Urothelium cell line (cell line): ENCODE results near the gene KRT12.
"Not testable (repeated sequence)": the region's sequence is repeated elsewhere in the genome, so short reads cannot be mapped to it uniquely, and the experiment has no call there.

Experiments used
- DNase-seq: peaks from one replicate; pipeline ENCODE4 v3.0.0; 2011; ENCODE audit warnings: low spot score, mixed read lengths
- FAIRE-seq: peaks from 2 replicates; lab custom pipeline; 2011; peaks lifted over from hg19 to GRCh38; lab: Jason Lieb, UNC

The KRT12 gene

GRCh38 chr17:40818733-40819527, 48.1 kb downstream of the KRT12 start:
- FAIRE-seq, result no peak
- DNase-seq, result peak; percentile 90

- DNase-seq, result no peak
- no peak for FAIRE-seq
Observed at GRCh38 chr17:40818343-40818732, 48.7 kb downstream of the KRT12 start.

GRCh38 chr17:40817103-40817682, 49.8 kb downstream of the KRT12 start:
- no peak for FAIRE-seq
- no peak for DNase-seq

GRCh38 chr17:40816569-40816968, 50.5 kb downstream of the KRT12 start:
- FAIRE-seq, result no peak
- no peak for DNase-seq

- FAIRE-seq (no peak), DNase-seq (no peak)
Observed at GRCh38 chr17:40815381-40815780, 51.6 kb downstream of the KRT12 start.

GRCh38 chr17:40814657-40815056, 52.4 kb downstream of the KRT12 start:
- DNase-seq, FAIRE-seq: not testable (repeated sequence)

GRCh38 chr17:40813804-40814203, 53.2 kb downstream of the KRT12 start:
- no peak for FAIRE-seq
- no peak for DNase-seq

- FAIRE-seq, result no peak
Observed at GRCh38 chr17:40812639-40813038, 54.4 kb downstream of the KRT12 start.

More at GRCh38 chr17:40812639-40813038, 54.4 kb downstream of the KRT12 start:
- no peak for DNase-seq
